IMR-90 (cell line): ENCODE results near the gene CLEC20A. TPM values are rescaled to one million over a fixed set of nuclear protein-coding genes. Genes with fewer than 3 reads are reported as not detected.
A peak's percentile ranks its signal among the peaks of the same experiment; 100 is the strongest.

Source experiments
- ATAC-seq: fragments of 200-7000 bp; cut with Tn5 transposase; 2 replicates; pipeline ENCODE4 v1.9.1; 2020; ENCODE audit warnings: low read depth, mild to moderate bottlenecking, moderate library complexity
- BruUV-seq: library from RNA; stranded (reverse); fragments of 400-500 nt; replicated peaks from 2 replicates; lab custom pipeline; 2021; lab: Mats Ljungman, UMichigan
- CTCF ChIA-PET: fragments of 300-600 bp; formaldehyde crosslinking; extraction: SDS; loops from one replicate; lab custom pipeline; 2021; ENCODE audit warnings: antibody characterized with exemption; lab: Yijun Ruan, JAX
- POLR2A ChIA-PET: fragments of 300-600 bp; sonication (Branson Sonifier 250); formaldehyde crosslinking; loops from one replicate; lab custom pipeline; 2022; ENCODE audit warnings: antibody characterized with exemption; ENCODE audit not compliant: unreplicated experiment; lab: Charles Lee
- DNase-seq: peaks from one replicate; pipeline ENCODE4 v3.0.0; 2013
- H2AFZ ChIP-seq: replicated peaks from 2 replicates; pipeline ENCODE3; 2013; ENCODE audit warnings: low read length, mild to moderate bottlenecking; ENCODE audit not compliant: poor library complexity
- H2AK5ac ChIP-seq: 2 replicates; pipeline ENCODE4 v1.6.1; 2013; ENCODE audit warnings: low read depth, low read length, inconsistent platforms
- H2AK9ac ChIP-seq: replicated peaks from 2 replicates; pipeline ENCODE3; 2013; ENCODE audit warnings: mild to moderate bottlenecking, low read depth, low read length, moderate library complexity; ENCODE audit not compliant: poor library complexity
- H2BK120ac ChIP-seq: 2 replicates; pipeline ENCODE4 v1.6.1; 2013; ENCODE audit warnings: low read depth, low read length, inconsistent platforms
- H2BK15ac ChIP-seq: 3 replicates; pipeline ENCODE4 v1.6.1; 2013; ENCODE audit warnings: low read depth, low read length, inconsistent platforms
- H2BK20ac ChIP-seq: 2 replicates; pipeline ENCODE4 v1.6.1; 2013; ENCODE audit warnings: low read depth, mild to moderate bottlenecking, inconsistent platforms, low read length, moderate library complexity
- H2BK5ac ChIP-seq: 2 replicates; pipeline ENCODE4 v1.6.1; 2013; ENCODE audit warnings: mild to moderate bottlenecking, low read depth, low read length, inconsistent platforms; ENCODE audit not compliant: poor library complexity, severe bottlenecking
- H3K14ac ChIP-seq: replicated peaks from 2 replicates; pipeline ENCODE4 v1.6.1; 2013; ENCODE audit warnings: low read depth, low read length, inconsistent platforms
- H3K18ac ChIP-seq: 2 replicates; pipeline ENCODE4 v1.6.1; 2013; ENCODE audit warnings: low read depth, low read length, control low read depth
- H3K23ac ChIP-seq: 2 replicates; pipeline ENCODE4 v1.6.1; 2013; ENCODE audit warnings: low read depth, low read length, inconsistent platforms
- H3K27ac ChIP-seq: 2 replicates; pipeline ENCODE4 v1.5.1; 2013; ENCODE audit warnings: mild to moderate bottlenecking, control low read depth, low read length; ENCODE audit not compliant: insufficient read depth
- H3K27me3 ChIP-seq: 2 replicates; pipeline ENCODE4 v1.6.1; 2013; ENCODE audit warnings: low read length; ENCODE audit not compliant: control insufficient read depth, insufficient read depth
- H3K36me3 ChIP-seq: 2 replicates; pipeline ENCODE4 v1.6.1; 2013; ENCODE audit warnings: low read length, mixed read lengths; ENCODE audit not compliant: control insufficient read depth, insufficient read depth
- H3K4ac ChIP-seq: 2 replicates; pipeline ENCODE4 v1.6.1; 2013; ENCODE audit warnings: low read depth, low read length, inconsistent platforms
- H3K4me1 ChIP-seq: 2 replicates; pipeline ENCODE4 v1.6.1; 2013; ENCODE audit warnings: low read length, mixed read lengths; ENCODE audit not compliant: control insufficient read depth, insufficient read depth
- H3K4me2 ChIP-seq: 2 replicates; pipeline ENCODE4 v1.6.1; 2013; ENCODE audit warnings: low read depth, mild to moderate bottlenecking, control low read depth, low read length, moderate library complexity
- H3K4me3 ChIP-seq: 2 replicates; pipeline ENCODE4 v1.5.1; 2013; ENCODE audit warnings: low read depth, mild to moderate bottlenecking, control low read depth, low read length, moderate library complexity; ENCODE audit not compliant: insufficient read depth
- H3K56ac ChIP-seq: 2 replicates; pipeline ENCODE4 v1.6.1; 2013; ENCODE audit warnings: low read length, inconsistent platforms; ENCODE audit not compliant: insufficient read depth; ENCODE audit errors: extremely low read depth
- H3K79me1 ChIP-seq, 2 experiments: 2 replicates each; pipeline ENCODE4 v1.6.1; 2013; ENCODE audit warnings: low read length in 2 of 2, inconsistent platforms in 1 of 2, low read depth in 1 of 2
- H3K9ac ChIP-seq: 2 replicates; pipeline ENCODE4 v1.6.1; 2013; ENCODE audit warnings: low read depth, low read length, control low read depth
- H3K9me1 ChIP-seq: 2 replicates; pipeline ENCODE4 v1.6.1; 2013; ENCODE audit warnings: low read length, inconsistent platforms; ENCODE audit not compliant: insufficient read depth
- H3K9me3 ChIP-seq: 2 replicates; pipeline ENCODE4 v1.6.1; 2013; ENCODE audit warnings: low read length; ENCODE audit not compliant: control insufficient read depth, insufficient read depth
- H4K20me1 ChIP-seq: 2 replicates; pipeline ENCODE4 v1.6.1; 2013; ENCODE audit warnings: low read length, inconsistent platforms; ENCODE audit not compliant: insufficient read depth
- H4K5ac ChIP-seq: 2 replicates; pipeline ENCODE4 v1.6.1; 2013; ENCODE audit warnings: mild to moderate bottlenecking, low read depth, low read length, control low read depth
- H4K8ac ChIP-seq, 2 experiments: 2 replicates each; pipeline ENCODE4 v1.6.1; 2013; ENCODE audit warnings: low read depth in 2 of 2, low read length in 2 of 2, control low read depth in 1 of 2, inconsistent platforms in 1 of 2
- H4K91ac ChIP-seq: 2 replicates; pipeline ENCODE4 v1.6.1; 2013; ENCODE audit warnings: low read depth, low read length, inconsistent platforms; ENCODE audit not compliant: insufficient read depth
- BHLHE40 ChIP-seq: fragments of 150-350 bp; IDR thresholded peaks from 2 replicates; pipeline ENCODE4 v1.6.1; 2016; ENCODE audit warnings: mild to moderate bottlenecking, low read depth, low read length
- CHD1 ChIP-seq: IDR thresholded peaks from 2 replicates; pipeline ENCODE4 v1.6.1; 2012; ENCODE audit warnings: low read depth, low read length, improper control_type of control experiment
- FOS ChIP-seq: fragments of 150-350 bp; IDR thresholded peaks from 2 replicates; pipeline ENCODE4 v1.6.1; 2016; ENCODE audit warnings: low read depth, low read length
- MAFK ChIP-seq: IDR thresholded peaks from 2 replicates; pipeline ENCODE4 v1.6.1; 2012; ENCODE audit warnings: low read depth, low read length, improper control_type of control experiment
- MXI1 ChIP-seq: IDR thresholded peaks from 2 replicates; pipeline ENCODE4 v1.6.1; 2012; ENCODE audit warnings: low read depth, mild to moderate bottlenecking, low read length, moderate library complexity, borderline replicate concordance
- RAD21 ChIP-seq: IDR thresholded peaks from 2 replicates; pipeline ENCODE4 v1.6.1; 2012; ENCODE audit warnings: low read length, improper control_type of control experiment
- RCOR1 ChIP-seq: IDR thresholded peaks from 2 replicates; pipeline ENCODE4 v1.6.1; 2012; ENCODE audit warnings: mild to moderate bottlenecking, low read length, improper control_type of control experiment; ENCODE audit not compliant: insufficient replicate concordance
- RFX5 ChIP-seq: IDR thresholded peaks from 2 replicates; pipeline ENCODE4 v1.8.0; 2012; ENCODE audit warnings: low read depth, mild to moderate bottlenecking, low read length, moderate library complexity
- SMC3 ChIP-seq: fragments of 150-350 bp; IDR thresholded peaks from 2 replicates; pipeline ENCODE4 v1.6.1; 2016; ENCODE audit warnings: low read depth, mild to moderate bottlenecking, antibody characterized with exemption, low read length, moderate library complexity
- USF2 ChIP-seq: fragments of 150-350 bp; IDR thresholded peaks from 2 replicates; pipeline ENCODE4 v1.6.1; 2017; ENCODE audit warnings: mild to moderate bottlenecking, antibody characterized with exemption, low read length, low read depth
- WGBS, 2 experiments: methylation state at CpG; one replicate each; pipeline versions ENCODE4 v1.1.5 to v1.1.7; 2013; ENCODE audit warnings: missing lambda C conversion rate in 2 of 2; ENCODE audit not compliant: insufficient read length in 1 of 2; ENCODE audit errors: extremely low coverage in 2 of 2; 5-methylcytosine and 5-hydroxymethylcytosine counted together
- dilution Hi-C: fragments of 300-500 bp; cut with HindIII; formaldehyde crosslinking; loops from one replicate; pipeline ENCODE4 v1.14.3; 2018; ENCODE audit warnings: low sequenced_read_pairs; ENCODE audit not compliant: unreplicated experiment
- in situ Hi-C: fragments of 300-500 bp; cut with MboI; formaldehyde crosslinking; loops from 3 replicates; pipeline ENCODE4 v1.14.3; 2019; ENCODE audit warnings: low sequenced_read_pairs, inconsistent platforms, mixed read lengths
- intact Hi-C: fragments of 100-400 bp; cut with micrococcal nuclease; formaldehyde crosslinking; loops from 2 replicates; pipeline ENCODE4 v1.10.0; 2022
- polyA plus RNA-seq, 3 experiments: library from polyadenylated mRNA; depleted of rRNA; stranded (reverse); fragments of >200 nt; gene quantifications; 2 replicates each; pipeline ENCODE4 v1.2.3, GENCODE V29; 2012; ENCODE audit warnings: low replicate concordance in 1 of 3
- total RNA-seq: library from RNA; depleted of rRNA; stranded (reverse); fragments of >200 nt; gene quantifications from 2 replicates; pipeline ENCODE4 v1.2.3, GENCODE V29; 2012
- TF ChIP-seq, protein P1 (sequence below): conservative IDR thresholded peaks from 2 replicates; pipeline ENCODE4 v1.5.1; 2012; ENCODE audit warnings: mild to moderate bottlenecking, low read depth, low read length, improper control_type of control experiment

The CLEC20A gene
- total and polyA plus RNA-seq, 2 of the 4 experiments (the other 2 are of a cell fraction), result not detected

- Histone ChIP-seq H3K79me1 (0 out of 4 replicates have a peak, but pooled peaks cover 0 to 8% of the 10 kb centered on the region in 2 experiments), H2BK20ac (no peak overlapping the region), H3K14ac (no peak overlapping the region), H2BK5ac (no peak overlapping the region), H3K4me2 (no peak overlapping the region), H3K4ac (no peak overlapping the region), H3K18ac (no peak overlapping the region), H3K9me3 (no peaks in the 10 kb centered on the region), H2BK15ac (no peak overlapping the region), H3K9me1 (peaks cover 30% of the 10 kb centered on the region), H2AK5ac (0 out of 2 replicates have a peak overlapping the region, but pooled peaks have one; percentile 11), H4K20me1 (peaks cover 4% of the 10 kb centered on the region; the same call in 1 of the 2 replicates), H3K23ac (no peak overlapping the region), H2BK120ac (no peak overlapping the region), H4K91ac (no peak overlapping the region), H4K5ac (no peak overlapping the region), H3K27ac (no peak overlapping the region), H2AK9ac (no peak overlapping the region), H3K4me3 (no peak overlapping the region), H3K27me3 (no peaks in the 10 kb centered on the region), H4K8ac (no peak overlapping the region), H2AFZ (peak overlapping the region; percentile 7), H3K56ac (no peak overlapping the region), H3K36me3 (no peaks in the 10 kb centered on the region), H3K9ac (no peak overlapping the region), H3K4me1 (peaks cover 37% of the 10 kb centered on the region)
- no peak for ATAC-seq
- intact Hi-C loops (loop anchor here (5.0 kb wide), 3 partner anchors 222 to 833 kb away; partner anchors contain the start of genes AXDND1 and SOAT1), dilution Hi-C loops (no loop called here), in situ Hi-C loops (loop anchor here (5.0 to 10.0 kb wide), 2 partner anchors 473 to 830 kb away; partner anchors contain the start of gene AXDND1)
- ChIA-PET CTCF (interaction anchor here (1.0 to 1.2 kb wide), 2 partner anchors 8 to 224 kb away, joined by 4 to 6 read pairs; no protein-coding TSS in a partner anchor), POLR2A (no interaction called here)
- BruUV-seq, result no TSS peak
- no peak for DNase-seq
- TF ChIP-seq RFX5 (no peak), MAFK (no peak), MXI1 (no peak), USF2 (no peak), RCOR1 (no peak), SMC3 (no peak), CHD1 (no peak), BHLHE40 (no peak), RAD21 (no peak), FOS (no peak)
- TF ChIP-seq, protein P1, sequence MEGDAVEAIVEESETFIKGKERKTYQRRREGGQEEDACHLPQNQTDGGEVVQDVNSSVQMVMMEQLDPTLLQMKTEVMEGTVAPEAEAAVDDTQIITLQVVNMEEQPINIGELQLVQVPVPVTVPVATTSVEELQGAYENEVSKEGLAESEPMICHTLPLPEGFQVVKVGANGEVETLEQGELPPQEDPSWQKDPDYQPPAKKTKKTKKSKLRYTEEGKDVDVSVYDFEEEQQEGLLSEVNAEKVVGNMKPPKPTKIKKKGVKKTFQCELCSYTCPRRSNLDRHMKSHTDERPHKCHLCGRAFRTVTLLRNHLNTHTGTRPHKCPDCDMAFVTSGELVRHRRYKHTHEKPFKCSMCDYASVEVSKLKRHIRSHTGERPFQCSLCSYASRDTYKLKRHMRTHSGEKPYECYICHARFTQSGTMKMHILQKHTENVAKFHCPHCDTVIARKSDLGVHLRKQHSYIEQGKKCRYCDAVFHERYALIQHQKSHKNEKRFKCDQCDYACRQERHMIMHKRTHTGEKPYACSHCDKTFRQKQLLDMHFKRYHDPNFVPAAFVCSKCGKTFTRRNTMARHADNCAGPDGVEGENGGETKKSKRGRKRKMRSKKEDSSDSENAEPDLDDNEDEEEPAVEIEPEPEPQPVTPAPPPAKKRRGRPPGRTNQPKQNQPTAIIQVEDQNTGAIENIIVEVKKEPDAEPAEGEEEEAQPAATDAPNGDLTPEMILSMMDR, result no peak
- WGBS, 2 experiments, result 97% methylated on average over 4 of the region's 9 CpGs; no CpG with 5 or more reads in 1 of the 2 experiments
Measured at GRCh38 chr1:178534137-178534868, 37.5 kb upstream of the CLEC20A start.
